Heart left ventricle (tissue), 16 donors: ENCODE measurements around the gene ZNF578. TPM values are rescaled to one million over a fixed set of nuclear protein-coding genes. Genes with fewer than 3 reads are reported as not detected.

Experiments
- ATAC-seq, 4 donors: fragments of 200-7000 bp; cut with Tn5 transposase; one replicate each; pipeline ENCODE4 v1.9.1; 2020 to 2022; ENCODE audit warnings: moderate library complexity in 4 of 4, mild to moderate bottlenecking in 3 of 4, moderate number of reproducible peaks in 1 of 4
- DNase-seq, 5 donors: peaks; one replicate each; pipeline ENCODE4 v3.0.0-alpha.2; 2020
- H3K27ac ChIP-seq, 12 donors: fragments of 200-600 bp; sonication (generic) in 4 of 12; one replicate each; pipeline versions ENCODE4 v1.5.0 to v1.8.0; 2016 to 2022; ENCODE audit warnings: mild to moderate bottlenecking in 2 of 12
- H3K27me3 ChIP-seq, 9 donors: fragments of 200-600 bp; sonication (generic) in 2 of 9; one replicate each; pipeline versions ENCODE4 v1.5.1 to v1.8.0; 2016 to 2022; ENCODE audit warnings: mild to moderate bottlenecking in 3 of 9
- H3K36me3 ChIP-seq, 9 donors: fragments of 200-600 bp; sonication (generic) in 2 of 9; one replicate each; pipeline versions ENCODE4 v1.5.0 to v1.8.0; 2018 to 2022; ENCODE audit warnings: mild to moderate bottlenecking in 2 of 9
- H3K4me1 ChIP-seq, 12 donors: fragments of 200-600 bp; sonication (generic) in 4 of 12; one replicate each; pipeline versions ENCODE4 v1.5.0 to v1.8.0; 2016 to 2022; ENCODE audit warnings: mild to moderate bottlenecking in 3 of 12
- H3K4me3 ChIP-seq, 12 donors: fragments of 200-600 bp; sonication (generic) in 4 of 12; one replicate each; pipeline versions ENCODE4 v1.5.0 to v1.8.0; 2017 to 2022; ENCODE audit warnings: mild to moderate bottlenecking in 9 of 12, moderate library complexity in 4 of 12
- H3K9me3 ChIP-seq, 12 donors: fragments of 200-600 bp; sonication (generic) in 4 of 12; one replicate each; pipeline versions ENCODE4 v1.5.0 to v1.8.0; 2016 to 2022; ENCODE audit warnings: mild to moderate bottlenecking in 1 of 12
- CTCF ChIP-seq, 12 donors: fragments of 200-600 bp; sonication (generic) in 4 of 12; IDR thresholded peaks; one replicate each; pipeline versions ENCODE4 v1.5.0 to v1.8.0; 2018 to 2022; ENCODE audit warnings: antibody characterized with exemption in 12 of 12, mild to moderate bottlenecking in 5 of 12
- POLR2A ChIP-seq, 2 donors: fragments of 450-650 bp; IDR thresholded peaks; one replicate each; pipeline ENCODE4 v1.6.1; 2017; ENCODE audit warnings: antibody characterized with exemption in 2 of 2, mild to moderate bottlenecking in 2 of 2, moderate library complexity in 2 of 2
- WGBS, 4 donors: extraction: QIAGEN DNeasy Blood & Tissue Kit in 2 of 4; methylation state at CpG; one replicate each; pipeline versions ENCODE4 v1.1.5 to v1.1.7; 2013 to 2018; 5-methylcytosine and 5-hydroxymethylcytosine counted together
- intact Hi-C, 10 donors: fragments of 100-400 bp; cut with DNase I; formaldehyde crosslinking; loops; one replicate each; pipeline versions ENCODE4 v1.11.1 to v1.14.2; 2022
- long read RNA-seq, 3 donors: library from polyadenylated mRNA; unstranded; transcript quantifications; one replicate each; pipeline ENCODE4 v2.0.0, GENCODE V29; 2020 to 2021
- polyA plus RNA-seq, 2 donors: library from polyadenylated mRNA; stranded (reverse); fragments of 200-250 nt; gene quantifications; one replicate each; pipeline ENCODE4 v1.2.3, GENCODE V29; 2013
- total RNA-seq, 9 donors: library from RNA; depleted of rRNA in 2 of 9; stranded (reverse); fragments of >200 nt in 2 of 9; fragmentation: NEBNext Ultra II Directional in 3 of 9; extraction: Animal tissue kit (Norgen Biotek cat#: 25700) in 3 of 9; gene quantifications; one replicate each; pipeline versions ENCODE4 v1.1.0 to v1.2.4, GENCODE V29; 2016 to 2023
- donor health status: ischemic (EF 13 %, LVEDD 7.1; RV severe dilation, severe dysfunction).
- donor health status: healthy with polysubstance abuse.
- donor health status: DM: no; HTN: yes; CAD: no.
- donor health status: DM: no; HTN: no; CAD: no.
- donor health status: ischemic (EF 25% LVEDD 6.9; RV normal size, moderate dysfunction).
- donor health status: ischemic (EF 25% LVEDD 5.7; RV mildly dilated, moderate dysfunction).
- donor health status: healthy.
- donor health status: DM: yes; HTN: yes; CAD: no.
- donor health status: ischemic (EF 35%, LVEDD 5.7; RV mildly dilated, moderate dysfunction).
- donor health status: nonischemic (EF 11% LVEDD 7.7; RV severe dilation, severe dysfunction).
- donor health status: DM: yes; HTN: yes; CAD: no.
- donor health status: PGD.
- donor health status: ischemic (EF 29% LVEDD 5.4; RV normal size, mild dysfunction).
- donor health status: nonischemic (EF 23%, LVEDD 6.1; RV moderate dilation, normal function).

Gene ZNF578
- 1 to 10 TPM in 8 of 9 donors, under 1 TPM in 1; 0.64 to 4.7 (median 2.1) TPM for total RNA-seq
- 1 to 10 TPM; 1.3 to 1.9 TPM for polyA plus RNA-seq
- long read RNA-seq, donor 1, partial matches to known transcripts = 1 of 1 reads
- long read RNA-seq, donor 1, other reads (novel, unspliced or antisense) = 0 of 1 reads
- long read RNA-seq, donor 2, partial matches to known transcripts = 0 of 4 reads
- long read RNA-seq, donor 2, other reads (novel, unspliced or antisense) = 4 of 4 reads
- long read RNA-seq, donor 3, partial matches to known transcripts = 1 of 1 reads
- long read RNA-seq, donor 3, other reads (novel, unspliced or antisense) = 0 of 1 reads

DNA sequence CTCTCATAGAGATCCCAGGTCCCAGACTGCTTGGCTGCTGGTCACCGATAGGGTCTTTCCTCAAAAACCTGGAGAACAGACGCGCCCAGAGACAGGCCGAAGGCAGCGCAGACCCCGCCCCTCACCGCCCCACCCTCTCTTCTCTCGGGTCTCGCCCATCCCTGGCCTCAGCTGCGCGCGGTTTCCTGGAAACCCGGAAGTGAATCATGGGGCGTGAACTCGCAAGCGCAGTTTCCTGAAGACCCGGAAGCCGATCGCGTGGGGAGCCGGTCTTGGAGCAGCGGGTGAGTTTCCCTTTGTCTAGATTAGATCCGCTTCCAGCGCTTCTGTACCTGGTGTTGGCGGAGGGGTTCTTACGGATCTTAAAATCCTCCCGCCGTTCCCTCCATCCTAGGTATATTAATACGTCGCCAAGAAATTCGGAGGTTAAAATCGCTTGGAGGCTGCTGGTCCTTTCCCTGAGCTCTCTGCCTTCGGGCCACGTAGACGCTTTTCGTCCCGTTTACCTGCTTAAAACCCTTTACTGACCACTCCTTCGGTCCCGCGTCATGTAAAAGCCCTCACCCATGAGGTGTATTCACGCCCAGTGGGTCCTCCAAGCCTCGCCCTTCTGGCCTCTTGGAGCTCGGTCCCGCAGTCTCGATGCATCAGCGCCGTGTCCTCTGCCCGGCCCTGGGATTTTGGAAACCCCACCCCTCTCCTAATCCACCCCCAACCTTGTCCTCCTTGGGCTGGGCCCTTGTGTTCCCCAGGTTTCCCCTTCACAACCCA, at the start of gene ZNF578:
ZNF578 (plus strand) TSS at position 230 of the 771 bp plus-strand sequence. CDS start 48,293 bp downstream, outside the sequence.
- Histone ChIP-seq H3K4me3 (peak within 1 kb of the TSS; percentile 51 to 89 (median 76)), H3K9me3 (peaks cover 0 to 86% (median 41%) of the 10 kb centered on the region in 12 donors), H3K36me3 (peaks cover 5 to 32% (median 20%) of the 10 kb centered on the region in 9 donors), H3K27ac (peak within 1 kb of the TSS in 7 of 12 donors; percentile 3 to 71 (median 39)), H3K4me1 (peaks cover 0 to 9% (median 4%) of the 10 kb centered on the region in 12 donors), H3K27me3 (peaks cover 0 to 6% (median 0%) of the 10 kb centered on the region in 9 donors)
- peak; percentile 93 to 99 (median 98) for ATAC-seq
- peak; percentile 88 to 93 (median 90) for DNase-seq
- 1 to 2% (median 1%) methylated on average over 46 to 48 of the region's 48 CpGs for WGBS, 4 donors
- TF ChIP-seq CTCF (IDR thresholded peaks at IDR 0.05) (peak in 1 of 12 donors; percentile 11), POLR2A (IDR thresholded peaks at IDR 0.05) (no peak)
- intact Hi-C loops = loop anchor here in 4 of 10 donors (1.0 to 5.0 kb wide), 3 partner anchors 56 to 74 kb away; partner anchors contain the start of genes ZNF528 (in 3 of the 4) and ZNF808 (in 2 of the 4)

- DNase-seq (no peak), ATAC-seq (no peak)
- H3K4me3 ChIP-seq = no peak overlapping the region
- no peaks in the 10 kb centered on the region for H3K4me1 ChIP-seq
- 89 to 99% (median 97%) methylated on average over 6 of the region's 6 CpGs for WGBS, 4 donors
- intact Hi-C loops = no loop called here
- H3K27ac ChIP-seq = no peak overlapping the region
- no peaks in the 10 kb centered on the region for H3K27me3 ChIP-seq
- H3K9me3 ChIP-seq = peaks cover 0 to 97% (median 70%) of the 10 kb centered on the region in 12 donors
- H3K36me3 ChIP-seq = peaks cover 9 to 99% (median 77%) of the 10 kb centered on the region in 9 donors
- TF ChIP-seq POLR2A (IDR thresholded peaks at IDR 0.05) (no peak), CTCF (IDR thresholded peaks at IDR 0.05) (no peak)
These were observed 43.1 kb upstream of the ZNF578 start for GRCh38 chr19:52410276-52410675.

GRCh38 chr19:52415711-52416110, 37.6 kb upstream of the ZNF578 start:
- intact Hi-C loops = no loop called here
- DNase-seq (no peak), ATAC-seq (no peak)
- Histone ChIP-seq H3K4me1 (no peaks in the 10 kb centered on the region), H3K4me3 (no peak overlapping the region), H3K9me3 (peaks cover 2 to 100% (median 83%) of the 10 kb centered on the region in 12 donors), H3K27me3 (no peaks in the 10 kb centered on the region), H3K27ac (no peak overlapping the region), H3K36me3 (peaks cover 0 to 52% (median 23%) of the 10 kb centered on the region in 9 donors)
- 96 to 97% (median 97%) methylated on average over 5 of the region's 5 CpGs for WGBS, 4 donors
- TF ChIP-seq CTCF (IDR thresholded peaks at IDR 0.05) = no peak
- TF ChIP-seq POLR2A (IDR thresholded peaks at IDR 0.05) = no peak

DNA sequence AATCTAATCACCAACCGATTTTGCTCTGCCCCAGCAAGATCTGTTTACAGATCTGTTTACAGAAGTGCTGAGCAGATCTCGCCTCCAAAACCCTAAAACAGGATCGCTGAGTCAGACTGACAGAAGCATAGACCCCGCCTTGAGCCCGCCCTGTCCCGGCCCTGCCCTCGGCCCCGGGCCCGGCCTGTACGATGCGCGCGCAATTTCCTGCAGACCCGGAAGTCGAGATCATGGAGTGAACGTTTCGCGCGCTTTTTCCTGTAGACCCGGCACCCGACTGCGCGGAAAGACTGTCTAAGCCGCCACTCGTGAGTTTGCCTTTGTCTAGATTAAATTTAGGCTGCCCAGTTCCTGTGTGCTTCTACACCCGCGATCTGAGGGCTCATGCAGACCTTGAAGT, 24.4 kb upstream of the ZNF578 start, which contains the start of gene ZNF534:
ZNF534 (plus strand) TSS at position 212 of the 400 bp plus-strand sequence. CDS start 2,327 bp downstream, outside the sequence.
- TF ChIP-seq CTCF (IDR thresholded peaks at IDR 0.05) (no peak), POLR2A (IDR thresholded peaks at IDR 0.05) (no peak)
- Histone ChIP-seq H3K27ac (no peak within 1 kb of the TSS), H3K36me3 (peaks cover 0 to 14% (median 0%) of the 10 kb centered on the region in 9 donors), H3K4me1 (no peaks in the 10 kb centered on the region), H3K9me3 (peaks cover 0 to 95% (median 30%) of the 10 kb centered on the region in 12 donors), H3K27me3 (no peaks in the 10 kb centered on the region), H3K4me3 (no peak within 1 kb of the TSS)
- ATAC-seq = no peak
- intact Hi-C loops = no loop called here
- 49 to 72% (median 58%) methylated on average over 25 to 27 of the region's 27 CpGs for WGBS, 4 donors
- no peak for DNase-seq
